GM12878 (cell line): ENCODE measurements around the gene TRIP11. TPM values are rescaled to one million over a fixed set of nuclear protein-coding genes. Genes with fewer than 3 reads are reported as not detected.

Experiments
- ATAC-seq: fragments of 200-7000 bp; cut with Tn5 transposase; 3 replicates; pipeline ENCODE4 v1.9.1; 2020; ENCODE audit warnings: mild to moderate bottlenecking, moderate library complexity
- BruUV-seq: library from RNA; stranded (reverse); fragments of 400-500 nt; replicated peaks from 2 replicates; lab custom pipeline; 2021; lab: Mats Ljungman, UMichigan
- CTCF ChIA-PET: fragments of 300-600 bp; sonication (Branson Sonifier 250); formaldehyde crosslinking; extraction: SDS; loops from one replicate; lab custom pipeline; 2021; ENCODE audit warnings: inconsistent platforms; lab: Yijun Ruan, JAX
- POLR2A ChIA-PET: fragments of 350-600 bp; formaldehyde crosslinking; extraction: SDS; loops from one replicate; lab custom pipeline; 2021; ENCODE audit warnings: inconsistent platforms; lab: Charles Lee
- RAD21 ChIA-PET: fragments of 300-600 bp; sonication (Branson Sonifier 250); formaldehyde crosslinking; loops from one replicate; lab custom pipeline; 2023; ENCODE audit warnings: antibody characterized with exemption; ENCODE audit not compliant: unreplicated experiment; lab: Charles Lee
- SMC1A ChIA-PET: fragments of 300-600 bp; sonication (Branson Sonifier 250); formaldehyde crosslinking; loops from one replicate; lab custom pipeline; 2023; ENCODE audit not compliant: unreplicated experiment, uncharacterized antibody; lab: Charles Lee
- DNase-seq: peaks from one replicate; pipeline ENCODE4 v3.0.0-alpha.2; 2011; ENCODE audit warnings: low read depth, low spot score
- FAIRE-seq: peaks from 3 replicates; lab custom pipeline; 2011; peaks lifted over from hg19 to GRCh38; lab: Jason Lieb, UNC
- H2AFZ ChIP-seq: 2 replicates; pipeline ENCODE4 v1.6.0; 2011; ENCODE audit warnings: low read depth, low read length, control low read depth; ENCODE audit not compliant: control insufficient read depth
- H3K27ac ChIP-seq: 2 replicates; pipeline ENCODE4 v1.5.1; 2011; ENCODE audit warnings: control low read depth; ENCODE audit not compliant: control insufficient read depth, insufficient read depth
- H3K27me3 ChIP-seq, 2 experiments: replicated peaks in 1 of 2; 2 replicates each; pipeline versions ENCODE4 v1.6.0 to v1.6.1; 2011; ENCODE audit warnings: low read length in 1 of 2; ENCODE audit not compliant: control insufficient read depth in 2 of 2, insufficient read depth in 2 of 2
- H3K36me3 ChIP-seq, 2 experiments: 2 replicates each; pipeline ENCODE4 v1.5.1; 2011; ENCODE audit warnings: low read length in 1 of 2; ENCODE audit not compliant: control insufficient read depth in 2 of 2, insufficient read depth in 2 of 2
- H3K4me1 ChIP-seq: 2 replicates; pipeline ENCODE4 v1.6.1; 2011; ENCODE audit warnings: mild to moderate bottlenecking, low read length, moderate library complexity, mixed read lengths; ENCODE audit not compliant: control insufficient read depth, insufficient read depth
- H3K4me2 ChIP-seq: 2 replicates; pipeline ENCODE4 v1.6.0; 2011; ENCODE audit warnings: control low read depth; ENCODE audit not compliant: control insufficient read depth, insufficient read depth
- H3K4me3 ChIP-seq: fragments of 200-600 bp; sonication (generic); 2 replicates; pipeline ENCODE4 v1.5.1; 2016
- H3K79me2 ChIP-seq: 2 replicates; pipeline ENCODE4 v1.6.0; 2011; ENCODE audit warnings: low read length; ENCODE audit not compliant: control insufficient read depth, insufficient read depth
- H3K9ac ChIP-seq: 2 replicates; pipeline ENCODE4 v1.8.0; 2011; ENCODE audit warnings: low read length, control low read depth, mixed read lengths; ENCODE audit not compliant: control insufficient read depth, insufficient read depth
- H3K9me3 ChIP-seq: replicated peaks from 3 replicates; pipeline ENCODE4 v1.5.1; 2011; ENCODE audit warnings: mild to moderate bottlenecking, low read length; ENCODE audit not compliant: control insufficient read depth, insufficient read depth
- H4K20me1 ChIP-seq: 2 replicates; pipeline ENCODE4 v1.6.0; 2011; ENCODE audit not compliant: control insufficient read depth, insufficient read depth
- MTA3 ChIP-seq: IDR thresholded peaks from 2 replicates; pipeline ENCODE4 v1.6.1; 2012; ENCODE audit warnings: low read length, inconsistent platforms, borderline replicate concordance
- RAD21 ChIP-seq: IDR thresholded peaks from 2 replicates; pipeline ENCODE4 v1.6.1; 2011; ENCODE audit warnings: mild to moderate bottlenecking, low read depth, low read length, moderate library complexity; ENCODE audit not compliant: insufficient read depth
- SMC3 ChIP-seq: IDR thresholded peaks from 2 replicates; pipeline ENCODE4 v1.6.1; 2011; ENCODE audit warnings: low read length, improper control_type of control experiment, borderline replicate concordance
- SPI1 ChIP-seq: IDR thresholded peaks from 2 replicates; pipeline ENCODE4 v1.6.1; 2011; ENCODE audit warnings: low read depth, mild to moderate bottlenecking, low read length, moderate library complexity, borderline replicate concordance; ENCODE audit not compliant: insufficient read depth
- ZNF592 ChIP-seq: fragments of 450-650 bp; IDR thresholded peaks from 2 replicates; pipeline ENCODE4 v1.6.1; 2017; ENCODE audit warnings: mild to moderate bottlenecking, moderate library complexity
- WGBS: methylation state at CpG from one replicate; pipeline ENCODE4 v1.1.6; 2016; ENCODE audit warnings: low lambda C conversion rate; ENCODE audit not compliant: insufficient replicate concordance, insufficient coverage; ENCODE audit errors: missing lambda C conversion rate; 5-methylcytosine and 5-hydroxymethylcytosine counted together
- in situ Hi-C: fragments of 300-500 bp; cut with MboI; formaldehyde crosslinking; loops from 9 replicates; pipeline ENCODE4 v1.14.3; 2018; ENCODE audit warnings: mixed read lengths
- intact Hi-C: fragments of 100-400 bp; cut with micrococcal nuclease; formaldehyde crosslinking; loops from one replicate; pipeline ENCODE4 v1.14.2; 2022; ENCODE audit not compliant: unreplicated experiment
- polyA plus RNA-seq, 11 experiments: library from polyadenylated mRNA; depleted of rRNA in 4 of 11; unstranded in 6 of 11; stranded (reverse) in 5 of 11; fragments of >200 nt; fragmentation: Nextera tagmentation in 4 of 11; fragmentation: Illumina TruSeq in 1 of 11; extraction: Ambion mirVana in 4 of 11; extraction: Trizol in 1 of 11; gene quantifications; 1 replicate in 1 of 11; 2 replicates in 10 of 11; pipeline versions ENCODE4 v1.2.1 to v1.2.3, GENCODE V29; 2011 to 2016; ENCODE audit warnings: inconsistent platforms in 2 of 11, missing spikeins in 2 of 11, low read depth in 1 of 11
- total RNA-seq, 4 experiments: library from RNA; depleted of rRNA in 3 of 4; stranded (reverse); fragments of >200 nt in 3 of 4; fragmentation: Illumina TruSeq in 1 of 4; extraction: Trizol in 1 of 4; gene quantifications; 2 replicates each; pipeline versions ENCODE4 v1.2.1 to v1.2.3, GENCODE V29; 2013 to 2021
- TF ChIP-seq, protein P1 (sequence below), 3 experiments: IDR thresholded peaks in 2 of 3; conservative IDR thresholded peaks in 1 of 3; 2 replicates each; pipeline ENCODE4 v1.5.1; 2011; ENCODE audit warnings: low read depth in 3 of 3, low read length in 3 of 3, mild to moderate bottlenecking in 3 of 3, control low read depth in 2 of 3, moderate library complexity in 2 of 3, inconsistent platforms in 1 of 3, mixed read lengths in 1 of 3; ENCODE audit not compliant: control insufficient read depth in 2 of 3, insufficient read depth in 1 of 3; ENCODE audit errors: extremely low read depth in 1 of 3
- TF ChIP-seq, protein P2 (sequence below): IDR thresholded peaks from 2 replicates; pipeline ENCODE4 v1.6.1; 2011; ENCODE audit warnings: mild to moderate bottlenecking, low read depth, low read length, moderate library complexity; ENCODE audit not compliant: insufficient replicate concordance

TRIP11 gene
- total and polyA plus RNA-seq, 10 of the 15 experiments (the other 5 are each of a cell fraction or from before 2014, with no cell fraction given), result 5.3 to 46.1 (median 19.9) TPM

DNA sequence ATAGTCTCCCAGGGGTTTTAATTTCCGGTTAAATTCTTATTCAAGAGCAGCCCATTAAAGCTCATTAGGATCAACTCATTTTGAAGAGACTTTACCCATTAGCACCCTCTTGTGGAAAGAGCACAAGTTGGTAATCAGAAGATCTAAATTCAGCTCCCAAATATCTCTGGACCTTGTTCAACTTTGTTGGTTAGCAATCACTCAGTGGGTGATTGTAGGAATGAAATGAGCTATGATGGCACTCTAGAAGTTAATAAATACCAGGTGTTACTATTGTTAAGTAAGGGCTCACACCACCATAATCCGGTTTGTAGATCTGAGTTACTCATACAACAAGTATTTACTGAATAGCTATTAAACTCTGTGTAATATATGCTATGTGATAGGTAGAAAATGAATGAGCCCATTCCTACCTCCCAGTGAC lies 42.9 kb downstream of the TRIP11 start:
- H3K9me3 ChIP-seq, result no peaks in the 10 kb centered on the region
- no peak for DNase-seq
- TF ChIP-seq SMC3 (peak; percentile 47; the same call in 1 of the 2 replicates), MTA3 (no peak), RAD21 (peak; percentile 61), ZNF592 (no peak), SPI1 (no peak)
- TF ChIP-seq, protein P1, sequence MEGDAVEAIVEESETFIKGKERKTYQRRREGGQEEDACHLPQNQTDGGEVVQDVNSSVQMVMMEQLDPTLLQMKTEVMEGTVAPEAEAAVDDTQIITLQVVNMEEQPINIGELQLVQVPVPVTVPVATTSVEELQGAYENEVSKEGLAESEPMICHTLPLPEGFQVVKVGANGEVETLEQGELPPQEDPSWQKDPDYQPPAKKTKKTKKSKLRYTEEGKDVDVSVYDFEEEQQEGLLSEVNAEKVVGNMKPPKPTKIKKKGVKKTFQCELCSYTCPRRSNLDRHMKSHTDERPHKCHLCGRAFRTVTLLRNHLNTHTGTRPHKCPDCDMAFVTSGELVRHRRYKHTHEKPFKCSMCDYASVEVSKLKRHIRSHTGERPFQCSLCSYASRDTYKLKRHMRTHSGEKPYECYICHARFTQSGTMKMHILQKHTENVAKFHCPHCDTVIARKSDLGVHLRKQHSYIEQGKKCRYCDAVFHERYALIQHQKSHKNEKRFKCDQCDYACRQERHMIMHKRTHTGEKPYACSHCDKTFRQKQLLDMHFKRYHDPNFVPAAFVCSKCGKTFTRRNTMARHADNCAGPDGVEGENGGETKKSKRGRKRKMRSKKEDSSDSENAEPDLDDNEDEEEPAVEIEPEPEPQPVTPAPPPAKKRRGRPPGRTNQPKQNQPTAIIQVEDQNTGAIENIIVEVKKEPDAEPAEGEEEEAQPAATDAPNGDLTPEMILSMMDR (IDR thresholded peaks at IDR 0.05 in 2 of 3, conservative IDR thresholded peaks at IDR 0.05 in 1 of 3; ENCODE audit: control insufficient read depth in 2 of 3, extremely low read depth in 1 of 3, insufficient read depth in 1 of 3, low read depth in 3 of 3, low read length in 3 of 3), result peak; percentile 57 to 60 (median 59)
- TF ChIP-seq, protein P2, sequence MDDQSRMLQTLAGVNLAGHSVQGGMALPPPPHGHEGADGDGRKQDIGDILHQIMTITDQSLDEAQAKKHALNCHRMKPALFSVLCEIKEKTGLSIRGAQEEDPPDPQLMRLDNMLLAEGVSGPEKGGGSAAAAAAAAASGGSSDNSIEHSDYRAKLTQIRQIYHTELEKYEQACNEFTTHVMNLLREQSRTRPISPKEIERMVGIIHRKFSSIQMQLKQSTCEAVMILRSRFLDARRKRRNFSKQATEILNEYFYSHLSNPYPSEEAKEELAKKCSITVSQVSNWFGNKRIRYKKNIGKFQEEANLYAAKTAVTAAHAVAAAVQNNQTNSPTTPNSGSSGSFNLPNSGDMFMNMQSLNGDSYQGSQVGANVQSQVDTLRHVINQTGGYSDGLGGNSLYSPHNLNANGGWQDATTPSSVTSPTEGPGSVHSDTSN, result no peak
- TF ChIP-seq, all 136 proteins: peak for 3
- Histone ChIP-seq H3K4me1 (no peaks in the 10 kb centered on the region), H4K20me1 (no peaks in the 10 kb centered on the region), H2AFZ (no peak overlapping the region), H3K79me2 (no peaks in the 10 kb centered on the region), H3K4me3 (no peak overlapping the region), H3K27me3 (no peaks in the 10 kb centered on the region), H3K36me3 (peaks cover 0 to 9% of the 10 kb centered on the region in 2 experiments; a peak in 2 of 4 replicates), H3K27ac (no peak overlapping the region), H3K4me2 (no peak overlapping the region), H3K9ac (no peak overlapping the region)
- ChIA-PET RAD21 (interaction anchor here (0.7 to 2.1 kb wide), 14 partner anchors 9 to 673 kb away, joined by 3 to 12 read pairs (median 3); no protein-coding TSS in a partner anchor), CTCF (interaction anchor here (0.5 to 2.3 kb wide), 56 partner anchors 8 to 530 kb away, joined by 3 to 35 read pairs (median 3); partner anchors contain the start of genes ATXN3, CPSF2 and NDUFB1), POLR2A (interaction anchor here (0.9 to 1.0 kb wide), 2 partner anchors 24 to 38 kb away, joined by 3 to 4 read pairs; no protein-coding TSS in a partner anchor), SMC1A (interaction anchor here (0.6 to 2.1 kb wide), 26 partner anchors 9 to 489 kb away, joined by 3 to 14 read pairs (median 4); partner anchors contain the start of gene ATXN3)
- in situ Hi-C loops, result loop anchor here (10.0 kb wide), 1 partner anchor 342 kb away; no protein-coding TSS in a partner anchor
- ATAC-seq (peak; percentile 84), FAIRE-seq (no peak)
- BruUV-seq, result no TSS peak
- intact Hi-C loops, result loop anchor here (2.0 kb wide), 1 partner anchor 346 kb away; no protein-coding TSS in a partner anchor
- WGBS, result 34% methylated on average over 2 of the region's 2 CpGs
